Measurements from ENCODE around the gene MAPK6. TPM values are rescaled to one million over a fixed set of nuclear protein-coding genes. Genes with fewer than 3 reads are reported as not detected.
A peak's percentile ranks its signal among the peaks of the same experiment; 100 is the strongest.
"Not testable (repeated sequence)": the region's sequence is repeated elsewhere in the genome, so short reads cannot be mapped to it uniquely, and the experiment has no call there.

MAPK6 gene
- total RNA-seq, 1 donor from 2014 or later = 77.8 TPM

DNA sequence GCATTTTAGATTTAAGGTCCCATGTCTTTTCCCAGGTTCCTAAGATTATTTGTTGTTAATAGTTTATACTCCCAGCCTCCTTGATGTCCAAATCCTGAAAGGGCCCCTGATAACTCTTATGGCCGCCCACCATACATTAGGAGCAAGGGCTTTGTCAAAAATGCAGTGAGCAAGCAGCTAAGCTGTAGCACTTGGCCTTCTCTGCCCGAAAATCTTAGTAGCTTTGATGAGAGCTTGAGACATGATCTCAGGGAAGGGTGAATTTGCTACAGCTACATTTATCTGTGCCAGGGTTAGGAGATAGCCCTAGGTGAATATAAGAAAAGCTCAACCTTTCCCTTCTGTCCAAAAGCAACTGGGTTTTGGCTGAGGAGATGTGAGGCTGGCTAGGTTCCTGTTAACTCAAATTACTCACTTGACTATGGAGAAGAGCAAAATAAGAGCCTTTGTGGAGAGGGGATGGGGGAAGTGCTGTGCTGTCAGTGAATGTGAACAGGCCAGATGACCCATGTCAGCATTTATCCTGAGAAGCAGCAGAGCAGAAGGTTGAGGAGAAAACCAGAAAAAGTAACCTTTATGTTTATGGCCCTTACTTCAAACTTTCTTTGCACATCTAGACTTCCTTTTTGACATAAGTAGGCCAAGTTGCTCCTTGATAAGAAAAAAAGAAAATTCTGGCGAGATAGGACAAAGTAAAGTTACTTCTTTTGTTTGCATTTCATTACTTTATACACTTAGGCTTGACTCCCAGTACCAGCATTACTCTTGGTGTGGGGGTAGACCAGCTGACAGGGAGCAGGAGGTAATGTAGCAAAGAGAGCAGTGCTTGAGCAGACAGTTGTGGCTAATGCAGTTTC, 21.1 kb downstream of the MAPK6 start:
- Mint-ChIP-seq H3K9me3 (no peaks in the 10 kb centered on the region), H3K36me3 (ENCODE audit: low read depth) (no peaks in the 10 kb centered on the region), H3K4me1 (peaks cover 49% of the 10 kb centered on the region), H3K27me3 (ENCODE audit: low read depth) (no peaks in the 10 kb centered on the region), H3K4me3 (no peak overlapping the region), H3K27ac (ENCODE audit: unreplicated experiment) (peak overlapping the region; percentile 19)
- TF ChIP-seq CTCF (conservative IDR thresholded peaks at IDR 0.05) = no peak
- no peak for DNase-seq (ENCODE audit: low read depth, low spot score)

DNA sequence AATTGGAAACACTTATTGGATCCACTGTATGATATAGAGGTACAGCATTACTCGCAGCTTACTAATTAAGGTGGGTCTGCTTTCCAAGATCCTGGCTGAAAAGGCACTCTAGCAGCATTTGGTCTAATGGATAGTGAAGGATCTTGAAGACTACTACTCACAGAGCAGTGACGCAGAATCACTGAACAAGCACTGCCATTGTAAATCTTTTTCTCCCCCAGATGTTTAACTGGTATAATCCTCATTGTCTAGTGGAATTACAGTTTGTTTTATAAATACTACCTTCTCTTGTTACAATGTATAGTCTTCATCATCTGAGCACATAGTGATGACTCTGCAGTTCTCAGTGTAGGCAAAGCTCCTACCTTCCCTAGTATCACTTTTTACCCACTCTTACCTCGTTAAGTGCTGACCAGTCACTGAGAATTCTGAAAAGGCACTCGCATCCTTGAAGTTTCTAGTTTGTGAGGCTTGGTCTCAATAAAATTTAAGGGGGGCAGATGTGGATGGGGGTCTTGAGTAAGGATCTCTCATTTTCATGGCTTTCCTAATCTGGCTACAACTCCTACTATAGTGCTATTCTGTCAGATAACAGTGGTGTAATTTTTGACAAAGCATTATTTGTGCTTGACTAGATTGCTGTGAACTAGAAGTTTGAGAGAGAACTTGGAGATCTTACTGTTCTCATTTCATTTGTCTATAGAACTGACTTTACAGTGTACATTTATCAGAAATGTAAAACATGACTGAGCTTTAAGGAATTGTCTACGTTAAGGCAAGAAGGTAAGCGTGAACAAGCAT, 23.2 kb downstream of the MAPK6 start:
- TF ChIP-seq CTCF (conservative IDR thresholded peaks at IDR 0.05) = no peak

DNA sequence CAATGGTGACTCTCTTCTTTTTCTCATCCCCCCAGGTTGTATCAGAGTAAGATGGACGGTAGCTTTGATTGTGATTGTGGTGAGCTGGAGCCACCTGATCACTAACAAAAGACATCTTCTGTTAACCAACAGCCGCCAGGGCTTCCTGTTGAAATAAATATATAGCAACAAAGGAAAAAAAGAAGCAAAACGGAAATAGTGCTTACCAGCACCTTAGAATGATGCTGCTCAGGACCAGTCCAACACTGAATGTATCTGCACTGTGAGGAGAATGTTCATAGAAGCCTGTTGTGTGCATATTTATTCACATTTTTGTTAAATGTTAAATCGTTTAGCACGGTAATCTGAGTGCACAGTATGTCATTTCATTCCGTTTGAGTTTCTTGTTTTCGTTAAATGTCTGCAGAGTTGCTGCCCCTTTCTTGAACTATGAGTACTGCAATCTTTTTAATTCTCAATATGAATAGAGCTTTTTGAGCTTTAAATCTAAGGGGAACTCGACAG, 26.8 kb downstream of the MAPK6 start:
- H3K9me3 Mint-ChIP-seq; DNase-seq (ENCODE audit: low read depth, low spot score); H3K4me3 Mint-ChIP-seq; H3K27me3 Mint-ChIP-seq (ENCODE audit: low read depth); H3K27ac Mint-ChIP-seq (ENCODE audit: unreplicated experiment): not testable (repeated sequence)
- H3K36me3 Mint-ChIP-seq (ENCODE audit: low read depth) = peaks cover 16% of the 10 kb centered on the region
- TF ChIP-seq CTCF (conservative IDR thresholded peaks at IDR 0.05) = peak; percentile 24
- H3K4me1 Mint-ChIP-seq = peaks cover 42% of the 10 kb centered on the region

More for the DNA sequence above, 23.2 kb downstream of the MAPK6 start:
- H3K27me3 Mint-ChIP-seq (ENCODE audit: low read depth) = no peaks in the 10 kb centered on the region
- H3K36me3 Mint-ChIP-seq (ENCODE audit: low read depth) = peaks cover 5% of the 10 kb centered on the region
- H3K9me3 Mint-ChIP-seq = no peaks in the 10 kb centered on the region
- no peak for DNase-seq (ENCODE audit: low read depth, low spot score)
- peaks cover 60% of the 10 kb centered on the region for H3K4me1 Mint-ChIP-seq
- no peak overlapping the region for H3K4me3 Mint-ChIP-seq
- no peak overlapping the region for H3K27ac Mint-ChIP-seq (ENCODE audit: unreplicated experiment)

GRCh38 chr15:52046552-52046951, 27.5 kb downstream of the MAPK6 start:
- Mint-ChIP-seq H3K4me1 (peaks cover 38% of the 10 kb centered on the region), H3K36me3 (ENCODE audit: low read depth) (peaks cover 17% of the 10 kb centered on the region), H3K27ac (ENCODE audit: unreplicated experiment) (peak overlapping the region; percentile 40)
- H3K9me3 Mint-ChIP-seq; H3K4me3 Mint-ChIP-seq; H3K27me3 Mint-ChIP-seq (ENCODE audit: low read depth); DNase-seq (ENCODE audit: low read depth, low spot score): not testable (repeated sequence)

DNA sequence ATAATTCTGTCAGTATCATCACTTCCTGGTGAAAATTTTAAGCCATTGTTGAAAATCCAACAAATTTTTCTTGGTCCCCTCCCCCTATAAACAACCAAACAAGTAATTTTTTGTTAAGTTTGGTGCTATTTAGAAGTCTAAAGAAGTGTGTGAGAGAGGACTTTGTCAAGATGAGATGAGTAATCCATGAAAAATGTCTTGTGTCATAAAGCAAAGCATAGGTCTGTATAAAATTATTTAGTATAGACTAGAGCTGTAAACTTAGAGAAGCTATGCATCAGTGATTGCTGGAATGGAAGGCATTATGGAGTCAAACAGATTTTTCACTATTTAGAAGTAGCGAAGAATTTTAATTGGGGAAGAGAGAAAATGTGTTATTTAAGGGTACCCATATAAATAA, 31.4 kb downstream of the MAPK6 start:
- peaks cover 27% of the 10 kb centered on the region for H3K36me3 Mint-ChIP-seq (ENCODE audit: low read depth)
- no peak for TF ChIP-seq CTCF (conservative IDR thresholded peaks at IDR 0.05)
- H3K27me3 Mint-ChIP-seq (ENCODE audit: low read depth) = no peaks in the 10 kb centered on the region
- H3K4me1 Mint-ChIP-seq = peaks cover 26% of the 10 kb centered on the region
- no peak overlapping the region for H3K27ac Mint-ChIP-seq (ENCODE audit: unreplicated experiment)
- no peak overlapping the region for H3K4me3 Mint-ChIP-seq
- H3K9me3 Mint-ChIP-seq = peaks cover 9% of the 10 kb centered on the region
- DNase-seq (ENCODE audit: low read depth, low spot score) = no peak
